ENCODE measurements around the gene USP50. TPM values are rescaled to one million over a fixed set of nuclear protein-coding genes. Genes with fewer than 3 reads are reported as not detected.
A peak's percentile ranks its signal among the peaks of the same experiment; 100 is the strongest.

The USP50 gene
- total and polyA plus RNA-seq, 2 of the 13 experiments (the other 11 are each of a cell fraction or from before 2014, with no cell fraction given): 0.86 TPM; not detected in 1

DNA sequence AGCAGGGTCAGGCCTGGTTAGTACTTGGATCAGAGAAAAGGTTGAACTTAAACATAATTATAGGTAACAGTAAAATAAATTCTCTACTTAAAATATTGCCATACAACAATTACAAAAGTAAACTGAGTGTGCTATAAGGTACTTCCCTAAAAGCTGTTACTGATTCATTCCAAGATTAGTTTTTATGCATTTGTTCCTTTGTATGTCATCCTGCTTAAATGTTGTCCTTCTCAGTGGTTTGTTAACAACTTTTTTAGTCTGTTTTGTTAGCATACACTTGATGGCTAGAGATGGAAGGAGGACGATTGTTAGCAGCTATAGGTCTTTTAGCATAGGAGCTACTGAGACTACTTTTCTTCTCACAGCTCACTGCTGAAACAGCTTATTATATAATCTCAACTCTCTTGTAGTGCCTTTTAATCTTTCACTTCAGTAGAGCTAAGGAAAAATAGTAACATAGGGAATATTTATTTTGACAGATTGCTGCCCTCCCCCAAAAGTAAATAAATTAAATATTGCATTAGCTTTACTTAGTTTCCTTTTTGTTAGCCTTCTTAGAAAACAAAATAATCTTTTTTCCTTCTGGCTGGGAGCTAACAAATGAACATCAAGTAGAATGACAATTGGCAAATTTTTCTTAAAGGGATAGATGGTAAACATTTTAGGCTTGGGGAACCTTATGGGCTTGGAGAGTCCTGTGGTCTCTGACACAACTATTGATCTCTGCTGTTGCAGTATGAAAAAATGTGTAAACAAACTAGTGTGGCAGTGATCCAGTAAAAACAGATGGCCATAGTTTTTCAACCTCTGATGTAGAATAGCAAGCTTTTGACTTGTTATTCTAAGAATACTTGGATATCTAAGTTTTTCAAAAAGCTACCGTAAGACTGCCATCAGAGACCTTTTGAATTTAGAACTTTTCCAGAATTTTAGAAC is 82.8 kb downstream of the USP50 start:
- Histone ChIP-seq H3K9ac (ENCODE audit: insufficient read depth, low read depth, low read length) (no peak overlapping the region), H3K79me2 (ENCODE audit: insufficient read depth, low read length) (no peaks in the 10 kb centered on the region), H2AFZ (ENCODE audit: low read length) (no peak overlapping the region), H3K4me1 (ENCODE audit: insufficient read depth, low read length) (no peaks in the 10 kb centered on the region; the same call in 1 of the 2 replicates), H3K36me3 (replicated peaks in 1 of 2; ENCODE audit: control insufficient read depth in 1 of 2, insufficient read depth in 2 of 2, low read length in 2 of 2) (peaks cover 5 to 48% of the 10 kb centered on the region in 2 experiments), H3K4me3 (replicated peaks in 1 of 3; ENCODE audit: insufficient read depth in 1 of 3, low read depth in 2 of 3, low read length in 3 of 3) (no peak overlapping the region), H3K27me3 (ENCODE audit: control insufficient read depth in 1 of 2, insufficient read depth in 2 of 2, low read length in 2 of 2) (no peaks in the 10 kb centered on the region), H3K9me3 (ENCODE audit: low read length) (no peaks in the 10 kb centered on the region), H4K20me1 (ENCODE audit: insufficient read depth, low read length) (no peaks in the 10 kb centered on the region), H3K4me2 (ENCODE audit: low read depth, low read length) (no peak overlapping the region), H3K27ac (ENCODE audit: extremely low read length, insufficient read depth, low read length) (peak overlapping the region; percentile 0)
- in situ Hi-C loops (cut with HindIII; ENCODE audit: extremely low pct_ligation_motif_present, low pct_unique_long_range_greater_than_20kb): no loop called here
- 79% methylated on average over 2 of the region's 2 CpGs for WGBS (ENCODE audit: low lambda C conversion rate)
- ATAC-seq: peak; percentile 66
- ChIA-PET CTCF (ENCODE audit: low intra/inter-chr PET ratio, low total read pairs) (no interaction called here), POLR2A (interaction anchor here (0.9 kb wide), 1 partner anchor 40 kb away, joined by 3 read pairs; the partner anchor contains the start of gene USP8)
- FAIRE-seq: no peak
- TSS peak; percentile 24 for BruUV-seq (replicated peaks)
- intact Hi-C loops (cut with micrococcal nuclease; ENCODE audit: unreplicated experiment): no loop called here
- TF ChIP-seq GRHL1 (CRISPR knock-in tag; conservative IDR thresholded peaks at IDR 0.05) (no peak), FOXP1 (IDR thresholded peaks at IDR 0.05) (peak; percentile 25; the same call in 1 of the 2 replicates), FOXP1 (CRISPR knock-in tag; IDR thresholded peaks at IDR 0.05) (peak; percentile 63; the same call in 1 of the 2 replicates), GATAD2A (CRISPR knock-in tag; IDR thresholded peaks at IDR 0.05) (0 out of 2 replicates have a peak, but pooled peaks have one; percentile 36)
- peak; percentile 12 for DNase-seq (ENCODE audit: low spot score)
